ENCODE results near the gene URB2. TPM values are rescaled to one million over a fixed set of nuclear protein-coding genes. Genes with fewer than 3 reads are reported as not detected.

The URB2 gene
- total RNA-seq, 2 donors from 2014 or later = 18.6 to 20.3 TPM

DNA sequence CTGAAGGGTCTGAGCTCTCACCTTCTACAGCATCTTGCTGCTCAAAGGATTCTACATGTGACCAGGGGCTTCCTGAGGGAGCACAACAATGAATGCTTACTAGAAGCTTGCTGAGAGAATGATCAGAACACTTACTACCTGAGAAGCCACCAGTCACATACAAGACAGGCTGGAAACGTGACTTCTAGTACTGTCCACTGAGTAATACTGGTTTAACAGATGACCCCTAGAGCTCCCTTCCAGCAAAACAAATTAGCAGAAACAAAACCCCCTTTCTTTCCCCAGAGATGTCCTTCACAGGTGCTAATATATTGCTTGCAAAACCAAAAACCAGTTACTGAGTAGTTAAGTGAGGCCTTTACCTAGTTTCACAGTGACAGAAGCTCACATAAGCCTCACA is 2.2 kb upstream of the URB2 start:
- peak overlapping the region; percentile 20 for H3K4me3 Mint-ChIP-seq
- H3K27ac ChIP-seq (ENCODE audit: low read depth, low read length) = no peak overlapping the region

GRCh38 chr1:229624521-229625070 is 1.5 kb upstream of the URB2 start:
- Histone ChIP-seq H3K4me1 (ENCODE audit: control insufficient read depth, insufficient read depth, low read length) (peaks cover 7% of the 10 kb centered on the region), H3K4me3 (ENCODE audit: low read length) (peak overlapping the region; percentile 96), H3K9ac (ENCODE audit: extremely low read depth, low read length, poor library complexity, severe bottlenecking) (no peak overlapping the region), H3K36me3 (ENCODE audit: control insufficient read depth, insufficient read depth, low read length) (peaks cover 2% of the 10 kb centered on the region), H3K27me3 (ENCODE audit: control insufficient read depth, insufficient read depth, low read length, poor library complexity, severe bottlenecking) (no peaks in the 10 kb centered on the region), H3K9me3 (ENCODE audit: control insufficient read depth, low read length) (no peaks in the 10 kb centered on the region), H3K27ac (ENCODE audit: low read depth, low read length) (no peak overlapping the region)
- no peak for DNase-seq
- 56 to 63% methylated on average over 6 to 9 of the region's 9 CpGs for WGBS, 2 experiments (ENCODE audit: insufficient coverage in 1 of 2, insufficient read length in 1 of 2)
- TF ChIP-seq, protein P1, sequence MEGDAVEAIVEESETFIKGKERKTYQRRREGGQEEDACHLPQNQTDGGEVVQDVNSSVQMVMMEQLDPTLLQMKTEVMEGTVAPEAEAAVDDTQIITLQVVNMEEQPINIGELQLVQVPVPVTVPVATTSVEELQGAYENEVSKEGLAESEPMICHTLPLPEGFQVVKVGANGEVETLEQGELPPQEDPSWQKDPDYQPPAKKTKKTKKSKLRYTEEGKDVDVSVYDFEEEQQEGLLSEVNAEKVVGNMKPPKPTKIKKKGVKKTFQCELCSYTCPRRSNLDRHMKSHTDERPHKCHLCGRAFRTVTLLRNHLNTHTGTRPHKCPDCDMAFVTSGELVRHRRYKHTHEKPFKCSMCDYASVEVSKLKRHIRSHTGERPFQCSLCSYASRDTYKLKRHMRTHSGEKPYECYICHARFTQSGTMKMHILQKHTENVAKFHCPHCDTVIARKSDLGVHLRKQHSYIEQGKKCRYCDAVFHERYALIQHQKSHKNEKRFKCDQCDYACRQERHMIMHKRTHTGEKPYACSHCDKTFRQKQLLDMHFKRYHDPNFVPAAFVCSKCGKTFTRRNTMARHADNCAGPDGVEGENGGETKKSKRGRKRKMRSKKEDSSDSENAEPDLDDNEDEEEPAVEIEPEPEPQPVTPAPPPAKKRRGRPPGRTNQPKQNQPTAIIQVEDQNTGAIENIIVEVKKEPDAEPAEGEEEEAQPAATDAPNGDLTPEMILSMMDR (conservative IDR thresholded peaks at IDR 0.05) = no peak
- peak overlapping the region; percentile 19 for H3K27ac Mint-ChIP-seq
- H3K4me1 Mint-ChIP-seq = peaks cover 27% of the 10 kb centered on the region
- H3K27me3 Mint-ChIP-seq (ENCODE audit: insufficient read depth) = no peaks in the 10 kb centered on the region
- H3K9me3 Mint-ChIP-seq = no peaks in the 10 kb centered on the region
- peaks cover 9% of the 10 kb centered on the region for H3K36me3 Mint-ChIP-seq (ENCODE audit: low read depth)
- H3K4me3 Mint-ChIP-seq = peak overlapping the region; percentile 94

More for the DNA sequence above, 2.2 kb upstream of the URB2 start:
- no peaks in the 10 kb centered on the region for H3K9me3 Mint-ChIP-seq
- H3K36me3 Mint-ChIP-seq (ENCODE audit: low read depth) = peaks cover 7% of the 10 kb centered on the region
- 69% methylated on average over 1 of the region's 1 CpG; no CpG with 5 or more reads in 1 of the 2 experiments for WGBS, 2 experiments (ENCODE audit: insufficient coverage in 1 of 2, insufficient read length in 1 of 2)
- TF ChIP-seq, protein P1 (conservative IDR thresholded peaks at IDR 0.05) = no peak
- peaks cover 29% of the 10 kb centered on the region for H3K4me1 Mint-ChIP-seq
- peak; percentile 47 for DNase-seq
- no peak overlapping the region for H3K27ac Mint-ChIP-seq
- peak overlapping the region; percentile 96 for H3K4me3 ChIP-seq (ENCODE audit: low read length)
- H3K9me3 ChIP-seq (ENCODE audit: control insufficient read depth, low read length) = no peaks in the 10 kb centered on the region
- H3K27me3 Mint-ChIP-seq (ENCODE audit: insufficient read depth) = no peaks in the 10 kb centered on the region
- no peak overlapping the region for H3K9ac ChIP-seq (ENCODE audit: extremely low read depth, low read length, poor library complexity, severe bottlenecking)
- H3K27me3 ChIP-seq (ENCODE audit: control insufficient read depth, insufficient read depth, low read length, poor library complexity, severe bottlenecking) = no peaks in the 10 kb centered on the region
- H3K4me1 ChIP-seq (ENCODE audit: control insufficient read depth, insufficient read depth, low read length) = peaks cover 7% of the 10 kb centered on the region
- H3K36me3 ChIP-seq (ENCODE audit: control insufficient read depth, insufficient read depth, low read length) = no peaks in the 10 kb centered on the region

GRCh38 chr1:229625071-229625914 is 754 bp upstream of the URB2 start:
- H3K9me3 Mint-ChIP-seq = no peaks in the 10 kb centered on the region
- peak overlapping the region; percentile 94 for H3K4me3 Mint-ChIP-seq
- H3K4me3 ChIP-seq (ENCODE audit: low read length) = peak overlapping the region; percentile 96
- peaks cover 25% of the 10 kb centered on the region for H3K4me1 Mint-ChIP-seq
- DNase-seq = peak; percentile 84
- H3K27me3 ChIP-seq (ENCODE audit: control insufficient read depth, insufficient read depth, low read length, poor library complexity, severe bottlenecking) = no peaks in the 10 kb centered on the region
- peaks cover 8% of the 10 kb centered on the region for H3K36me3 ChIP-seq (ENCODE audit: control insufficient read depth, insufficient read depth, low read length)
- H3K36me3 Mint-ChIP-seq (ENCODE audit: low read depth) = peaks cover 13% of the 10 kb centered on the region
- WGBS, 2 experiments (ENCODE audit: insufficient coverage in 1 of 2, insufficient read length in 1 of 2) = 0 to 1% methylated on average over 7 to 68 of the region's 86 CpGs
- TF ChIP-seq, protein P1 (conservative IDR thresholded peaks at IDR 0.05) = no peak
- peaks cover 7% of the 10 kb centered on the region for H3K4me1 ChIP-seq (ENCODE audit: control insufficient read depth, insufficient read depth, low read length)
- H3K27ac ChIP-seq (ENCODE audit: low read depth, low read length) = no peak overlapping the region
- no peaks in the 10 kb centered on the region for H3K27me3 Mint-ChIP-seq (ENCODE audit: insufficient read depth)
- H3K9me3 ChIP-seq (ENCODE audit: control insufficient read depth, low read length) = no peaks in the 10 kb centered on the region
- peak overlapping the region; percentile 61 for H3K9ac ChIP-seq (ENCODE audit: extremely low read depth, low read length, poor library complexity, severe bottlenecking)
- peak overlapping the region; percentile 19 for H3K27ac Mint-ChIP-seq

Data from endodermal cell (in vitro differentiated cells).